Liver (tissue), 9 donors: ENCODE results near the gene DAAM1. TPM values are rescaled to one million over a fixed set of nuclear protein-coding genes. Genes with fewer than 3 reads are reported as not detected.

Source experiments
- DNase-seq: peaks from one replicate; pipeline ENCODE4 v3.0.0-alpha.2; 2017; ENCODE audit warnings: low spot score
- H3K27ac ChIP-seq, 2 donors: one replicate each; pipeline ENCODE4 v1.7.0; 2013; ENCODE audit warnings: inconsistent platforms in 2 of 2, low read length in 2 of 2, control low read depth in 1 of 2, low read depth in 1 of 2, mild to moderate bottlenecking in 1 of 2
- H3K27me3 ChIP-seq, 4 donors: one replicate each; pipeline versions ENCODE4 v1.6.1 to v1.7.0; 2013; ENCODE audit warnings: low read length in 3 of 4, inconsistent platforms in 1 of 4, mild to moderate bottlenecking in 1 of 4, moderate library complexity in 1 of 4; ENCODE audit not compliant: control insufficient read depth in 4 of 4, insufficient read depth in 4 of 4
- H3K36me3 ChIP-seq, 4 donors: one replicate each; pipeline versions ENCODE4 v1.6.1 to v1.7.0; 2013; ENCODE audit warnings: low read length in 3 of 4, mild to moderate bottlenecking in 3 of 4, low read depth in 1 of 4, moderate library complexity in 1 of 4; ENCODE audit not compliant: control insufficient read depth in 4 of 4, insufficient read depth in 3 of 4
- H3K4me1 ChIP-seq, 4 donors: one replicate each; pipeline versions ENCODE4 v1.6.1 to v1.7.0; 2013; ENCODE audit warnings: low read length in 3 of 4, mild to moderate bottlenecking in 3 of 4, moderate library complexity in 1 of 4; ENCODE audit not compliant: control insufficient read depth in 4 of 4, insufficient read depth in 4 of 4
- H3K4me3 ChIP-seq, 3 donors: one replicate each; pipeline versions ENCODE4 v1.6.1 to v1.7.0; 2013; ENCODE audit warnings: low read length in 3 of 3, control low read depth in 1 of 3, low read depth in 1 of 3, mild to moderate bottlenecking in 1 of 3
- H3K9ac ChIP-seq, 2 donors: one replicate each; pipeline ENCODE4 v1.7.0; 2013; ENCODE audit warnings: low read length in 2 of 2, mild to moderate bottlenecking in 2 of 2, moderate library complexity in 2 of 2, control low read depth in 1 of 2, low read depth in 1 of 2
- H3K9me3 ChIP-seq, 4 donors: one replicate each; pipeline versions ENCODE4 v1.6.1 to v1.7.0; 2013; ENCODE audit warnings: low read length in 3 of 4; ENCODE audit not compliant: control insufficient read depth in 4 of 4
- ATF3 ChIP-seq: IDR thresholded peaks from 2 replicates; pipeline ENCODE4 v1.6.1; 2016; ENCODE audit warnings: antibody characterized with exemption
- EGR1 ChIP-seq, 2 donors: IDR thresholded peaks; 2 replicates each; pipeline ENCODE4 v1.6.1; 2016 to 2018; ENCODE audit warnings: antibody characterized with exemption in 2 of 2, low read depth in 2 of 2
- FOXA1 ChIP-seq: IDR thresholded peaks from 2 replicates; pipeline ENCODE4 v1.6.1; 2016; ENCODE audit warnings: antibody characterized with exemption
- FOXA2 ChIP-seq: IDR thresholded peaks from 2 replicates; pipeline ENCODE4 v1.6.1; 2016; ENCODE audit warnings: antibody characterized with exemption
- GABPA ChIP-seq, 2 donors: IDR thresholded peaks in 1 of 2; conservative IDR thresholded peaks in 1 of 2; 2 replicates each; pipeline ENCODE4 v1.6.1; 2016; ENCODE audit warnings: antibody characterized with exemption in 2 of 2, mild to moderate bottlenecking in 1 of 2, moderate library complexity in 1 of 2
- HNF4A ChIP-seq, 2 donors: conservative IDR thresholded peaks; 2 replicates each; pipeline ENCODE4 v1.6.1; 2016; ENCODE audit warnings: antibody characterized with exemption in 2 of 2, mild to moderate bottlenecking in 2 of 2
- HNF4G ChIP-seq: IDR thresholded peaks from 2 replicates; pipeline ENCODE4 v1.6.1; 2016; ENCODE audit warnings: antibody characterized with exemption
- JUND ChIP-seq, 2 donors: IDR thresholded peaks; 2 replicates each; pipeline ENCODE4 v1.6.1; 2016; ENCODE audit warnings: antibody characterized with exemption in 2 of 2
- NR2F2 ChIP-seq: IDR thresholded peaks from 2 replicates; pipeline ENCODE4 v1.6.1; 2016; ENCODE audit warnings: antibody characterized with exemption
- RAD21 ChIP-seq, 2 donors: IDR thresholded peaks; 2 replicates each; pipeline ENCODE4 v1.6.1; 2016; ENCODE audit warnings: antibody characterized with exemption in 2 of 2, mild to moderate bottlenecking in 2 of 2
- RXRA ChIP-seq, 2 donors: IDR thresholded peaks; 2 replicates each; pipeline ENCODE4 v1.6.1; 2017 to 2018; ENCODE audit warnings: antibody characterized with exemption in 2 of 2, mild to moderate bottlenecking in 1 of 2
- SP1 ChIP-seq: IDR thresholded peaks from 2 replicates; pipeline ENCODE4 v1.6.1; 2018; ENCODE audit warnings: antibody characterized with exemption, mild to moderate bottlenecking
- TAF1 ChIP-seq: conservative IDR thresholded peaks from 2 replicates; pipeline ENCODE4 v1.6.1; 2016; ENCODE audit warnings: antibody characterized with exemption, mild to moderate bottlenecking
- YY1 ChIP-seq: IDR thresholded peaks from 2 replicates; pipeline ENCODE4 v1.6.1; 2016; ENCODE audit warnings: antibody characterized with exemption, mild to moderate bottlenecking
- ZBTB33 ChIP-seq: IDR thresholded peaks from 2 replicates; pipeline ENCODE4 v1.6.1; 2016; ENCODE audit warnings: antibody characterized with exemption
- WGBS: extraction: QIAGEN DNeasy Blood & Tissue Kit; methylation state at CpG from one replicate; pipeline ENCODE4 v1.1.7; 2013; 5-methylcytosine and 5-hydroxymethylcytosine counted together
- polyA plus RNA-seq, 2 donors: library from polyadenylated mRNA; stranded (reverse) in 1 of 2; unstranded in 1 of 2; fragments of 200-250 nt in 1 of 2; fragments of >200 nt in 1 of 2; fragmentation: Nextera tagmentation in 1 of 2; extraction: Ambion mirVana in 1 of 2; gene quantifications; one replicate each; pipeline versions ENCODE4 v1.2.1 to v1.2.3, GENCODE V29; 2013 to 2015
- total RNA-seq, 2 donors: library from RNA; depleted of rRNA; stranded (reverse); fragments of >200 nt; gene quantifications; one replicate each; pipeline ENCODE4 v1.2.3, GENCODE V29; 2014
- TF ChIP-seq, protein P1 (sequence below): IDR thresholded peaks from 2 replicates; pipeline ENCODE4 v1.6.1; 2016; ENCODE audit warnings: antibody characterized with exemption, mild to moderate bottlenecking
- TF ChIP-seq, protein P2 (sequence below): fragments of 150-350 bp; IDR thresholded peaks from 2 replicates; pipeline ENCODE4 v1.5.1; 2017; ENCODE audit warnings: improper control_type of control experiment, low read depth, low read length; ENCODE audit not compliant: missing input control
- TF ChIP-seq, protein P3 (sequence below): IDR thresholded peaks from 2 replicates; pipeline ENCODE4 v1.6.1; 2016; ENCODE audit warnings: antibody characterized with exemption
- donor health status: healthy.
- donor health status: healthy.
- donor health status: healthy.
- donor health status: healthy.
- donor health status: healthy.

DAAM1 gene
- total and polyA plus RNA-seq, 4 donors: 9.5 to 28.4 (median 18.5) TPM

- TF ChIP-seq, protein P1, sequence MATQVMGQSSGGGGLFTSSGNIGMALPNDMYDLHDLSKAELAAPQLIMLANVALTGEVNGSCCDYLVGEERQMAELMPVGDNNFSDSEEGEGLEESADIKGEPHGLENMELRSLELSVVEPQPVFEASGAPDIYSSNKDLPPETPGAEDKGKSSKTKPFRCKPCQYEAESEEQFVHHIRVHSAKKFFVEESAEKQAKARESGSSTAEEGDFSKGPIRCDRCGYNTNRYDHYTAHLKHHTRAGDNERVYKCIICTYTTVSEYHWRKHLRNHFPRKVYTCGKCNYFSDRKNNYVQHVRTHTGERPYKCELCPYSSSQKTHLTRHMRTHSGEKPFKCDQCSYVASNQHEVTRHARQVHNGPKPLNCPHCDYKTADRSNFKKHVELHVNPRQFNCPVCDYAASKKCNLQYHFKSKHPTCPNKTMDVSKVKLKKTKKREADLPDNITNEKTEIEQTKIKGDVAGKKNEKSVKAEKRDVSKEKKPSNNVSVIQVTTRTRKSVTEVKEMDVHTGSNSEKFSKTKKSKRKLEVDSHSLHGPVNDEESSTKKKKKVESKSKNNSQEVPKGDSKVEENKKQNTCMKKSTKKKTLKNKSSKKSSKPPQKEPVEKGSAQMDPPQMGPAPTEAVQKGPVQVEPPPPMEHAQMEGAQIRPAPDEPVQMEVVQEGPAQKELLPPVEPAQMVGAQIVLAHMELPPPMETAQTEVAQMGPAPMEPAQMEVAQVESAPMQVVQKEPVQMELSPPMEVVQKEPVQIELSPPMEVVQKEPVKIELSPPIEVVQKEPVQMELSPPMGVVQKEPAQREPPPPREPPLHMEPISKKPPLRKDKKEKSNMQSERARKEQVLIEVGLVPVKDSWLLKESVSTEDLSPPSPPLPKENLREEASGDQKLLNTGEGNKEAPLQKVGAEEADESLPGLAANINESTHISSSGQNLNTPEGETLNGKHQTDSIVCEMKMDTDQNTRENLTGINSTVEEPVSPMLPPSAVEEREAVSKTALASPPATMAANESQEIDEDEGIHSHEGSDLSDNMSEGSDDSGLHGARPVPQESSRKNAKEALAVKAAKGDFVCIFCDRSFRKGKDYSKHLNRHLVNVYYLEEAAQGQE: no peak
- TF ChIP-seq GABPA (IDR thresholded peaks at IDR 0.05 in 1 of 2, conservative IDR thresholded peaks at IDR 0.05 in 1 of 2) (no peak), NR2F2 (no peak), HNF4A (conservative IDR thresholded peaks at IDR 0.05) (peak in 1 of 2 donors; percentile 20), RAD21 (IDR thresholded peaks at IDR 0.05) (peak; percentile 23 to 49), JUND (IDR thresholded peaks at IDR 0.05) (no peak), FOXA2 (no peak), HNF4G (no peak), EGR1 (IDR thresholded peaks at IDR 0.05; ENCODE audit: low read depth in 2 of 2) (no peak), SP1 (peak; percentile 30), TAF1 (no peak), ZBTB33 (no peak), YY1 (no peak), ATF3 (peak; percentile 56), FOXA1 (no peak), RXRA (IDR thresholded peaks at IDR 0.05) (peak in 1 of 2 donors; percentile 11)
- TF ChIP-seq, protein P2, sequence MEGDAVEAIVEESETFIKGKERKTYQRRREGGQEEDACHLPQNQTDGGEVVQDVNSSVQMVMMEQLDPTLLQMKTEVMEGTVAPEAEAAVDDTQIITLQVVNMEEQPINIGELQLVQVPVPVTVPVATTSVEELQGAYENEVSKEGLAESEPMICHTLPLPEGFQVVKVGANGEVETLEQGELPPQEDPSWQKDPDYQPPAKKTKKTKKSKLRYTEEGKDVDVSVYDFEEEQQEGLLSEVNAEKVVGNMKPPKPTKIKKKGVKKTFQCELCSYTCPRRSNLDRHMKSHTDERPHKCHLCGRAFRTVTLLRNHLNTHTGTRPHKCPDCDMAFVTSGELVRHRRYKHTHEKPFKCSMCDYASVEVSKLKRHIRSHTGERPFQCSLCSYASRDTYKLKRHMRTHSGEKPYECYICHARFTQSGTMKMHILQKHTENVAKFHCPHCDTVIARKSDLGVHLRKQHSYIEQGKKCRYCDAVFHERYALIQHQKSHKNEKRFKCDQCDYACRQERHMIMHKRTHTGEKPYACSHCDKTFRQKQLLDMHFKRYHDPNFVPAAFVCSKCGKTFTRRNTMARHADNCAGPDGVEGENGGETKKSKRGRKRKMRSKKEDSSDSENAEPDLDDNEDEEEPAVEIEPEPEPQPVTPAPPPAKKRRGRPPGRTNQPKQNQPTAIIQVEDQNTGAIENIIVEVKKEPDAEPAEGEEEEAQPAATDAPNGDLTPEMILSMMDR: no peak
- TF ChIP-seq, protein P3, sequence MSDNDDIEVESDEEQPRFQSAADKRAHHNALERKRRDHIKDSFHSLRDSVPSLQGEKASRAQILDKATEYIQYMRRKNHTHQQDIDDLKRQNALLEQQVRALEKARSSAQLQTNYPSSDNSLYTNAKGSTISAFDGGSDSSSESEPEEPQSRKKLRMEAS: no peak
- Histone ChIP-seq H3K36me3 (no peaks in the 10 kb centered on the region), H3K9me3 (no peaks in the 10 kb centered on the region), H3K27ac (peak overlapping the region in 1 of 2 donors; percentile 40), H3K9ac (no peak overlapping the region), H3K27me3 (no peaks in the 10 kb centered on the region), H3K4me3 (no peak overlapping the region), H3K4me1 (peaks cover 0 to 21% (median 19%) of the 10 kb centered on the region in 4 donors)
- WGBS: 48% methylated on average over 2 of the region's 2 CpGs
- DNase-seq: no peak
Measured at GRCh38 chr14:59185676-59186075, 2.8 kb upstream of the DAAM1 start.
